ENCODE results near the gene PTX4.

Gene PTX4

GRCh38 chr16:1506494-1507213, 17.9 kb upstream of the PTX4 start:
- H3K4me1 ChIP-seq (ENCODE audit: insufficient read depth, low read length, poor library complexity, severe bottlenecking), result no peaks in the 10 kb centered on the region
- no peak overlapping the region for H3K4me3 ChIP-seq (ENCODE audit: low read length, poor library complexity, severe bottlenecking)
- H3F3A ChIP-seq (ENCODE audit: low read depth), result no peaks in the 10 kb centered on the region
- no peaks in the 10 kb centered on the region for H3K9me3 ChIP-seq (ENCODE audit: insufficient read depth, low read depth, low read length)
- H3K4me2 ChIP-seq (ENCODE audit: low read depth, low read length, poor library complexity, severe bottlenecking), result no peak overlapping the region
- H3K9ac ChIP-seq (ENCODE audit: low read depth, low read length, poor library complexity, severe bottlenecking), result no peak overlapping the region
- no peak for TF ChIP-seq EZH2phosphoT487 (IDR thresholded peaks at IDR 0.05; ENCODE audit: borderline replicate concordance)
- TF ChIP-seq CTCF (conservative IDR thresholded peaks at IDR 0.05; ENCODE audit: low read length), result no peak
- no peaks in the 10 kb centered on the region for H3K79me2 ChIP-seq (ENCODE audit: insufficient read depth, low read length)
- H3K36me3 ChIP-seq (ENCODE audit: insufficient read depth, low read length), result no peaks in the 10 kb centered on the region; the same call in 1 of the 2 replicates
- no peaks in the 10 kb centered on the region for H3K9me2 ChIP-seq (replicated peaks; ENCODE audit: low read depth, low read length)
- H2AFZ ChIP-seq (ENCODE audit: low read length), result no peak overlapping the region
- H3K27me3 ChIP-seq (ENCODE audit: insufficient read depth, low read length, poor library complexity, severe bottlenecking), result no peaks in the 10 kb centered on the region
- no peaks in the 10 kb centered on the region for H4K20me1 ChIP-seq (ENCODE audit: insufficient read depth, low read length, poor library complexity, severe bottlenecking)

GRCh38 chr16:1505912-1506311, 17.2 kb upstream of the PTX4 start:
- no peaks in the 10 kb centered on the region for H3K4me1 ChIP-seq (ENCODE audit: insufficient read depth, low read length, poor library complexity, severe bottlenecking)
- H4K20me1 ChIP-seq (ENCODE audit: insufficient read depth, low read length, poor library complexity, severe bottlenecking), result no peaks in the 10 kb centered on the region
- TF ChIP-seq EZH2phosphoT487 (IDR thresholded peaks at IDR 0.05; ENCODE audit: borderline replicate concordance), result no peak
- TF ChIP-seq CTCF (conservative IDR thresholded peaks at IDR 0.05; ENCODE audit: low read length), result no peak
- no peaks in the 10 kb centered on the region for H3K27me3 ChIP-seq (ENCODE audit: insufficient read depth, low read length, poor library complexity, severe bottlenecking)
- H3F3A ChIP-seq (ENCODE audit: low read depth), result no peaks in the 10 kb centered on the region
- H3K36me3 ChIP-seq (ENCODE audit: insufficient read depth, low read length), result no peaks in the 10 kb centered on the region; the same call in 1 of the 2 replicates
- H3K4me3 ChIP-seq (ENCODE audit: low read length, poor library complexity, severe bottlenecking), result no peak overlapping the region
- H3K79me2 ChIP-seq (ENCODE audit: insufficient read depth, low read length), result no peaks in the 10 kb centered on the region
- H3K9ac ChIP-seq (ENCODE audit: low read depth, low read length, poor library complexity, severe bottlenecking), result no peak overlapping the region
- H2AFZ ChIP-seq (ENCODE audit: low read length), result no peak overlapping the region
- no peak overlapping the region for H3K4me2 ChIP-seq (ENCODE audit: low read depth, low read length, poor library complexity, severe bottlenecking)
- H3K9me3 ChIP-seq (ENCODE audit: insufficient read depth, low read depth, low read length), result no peaks in the 10 kb centered on the region
- no peaks in the 10 kb centered on the region for H3K9me2 ChIP-seq (replicated peaks; ENCODE audit: low read depth, low read length)

GRCh38 chr16:1505073-1505844, 16.5 kb upstream of the PTX4 start:
- Histone ChIP-seq H3K9me3 (ENCODE audit: insufficient read depth, low read depth, low read length) (no peaks in the 10 kb centered on the region), H3K4me2 (ENCODE audit: low read depth, low read length, poor library complexity, severe bottlenecking) (no peak overlapping the region), H3K4me3 (ENCODE audit: low read length, poor library complexity, severe bottlenecking) (no peak overlapping the region), H4K20me1 (ENCODE audit: insufficient read depth, low read length, poor library complexity, severe bottlenecking) (no peaks in the 10 kb centered on the region), H3K36me3 (ENCODE audit: insufficient read depth, low read length) (no peaks in the 10 kb centered on the region; the same call in 1 of the 2 replicates), H3K27me3 (ENCODE audit: insufficient read depth, low read length, poor library complexity, severe bottlenecking) (no peaks in the 10 kb centered on the region), H3K4me1 (ENCODE audit: insufficient read depth, low read length, poor library complexity, severe bottlenecking) (no peaks in the 10 kb centered on the region), H3F3A (ENCODE audit: low read depth) (no peaks in the 10 kb centered on the region), H3K9me2 (replicated peaks; ENCODE audit: low read depth, low read length) (no peaks in the 10 kb centered on the region), H3K9ac (ENCODE audit: low read depth, low read length, poor library complexity, severe bottlenecking) (no peak overlapping the region), H2AFZ (ENCODE audit: low read length) (no peak overlapping the region), H3K79me2 (ENCODE audit: insufficient read depth, low read length) (no peaks in the 10 kb centered on the region)
- no peak for TF ChIP-seq CTCF (conservative IDR thresholded peaks at IDR 0.05; ENCODE audit: low read length)
- TF ChIP-seq EZH2phosphoT487 (IDR thresholded peaks at IDR 0.05; ENCODE audit: borderline replicate concordance), result no peak
